Measurements from ENCODE around the gene TOR1AIP2.

- TF ChIP-seq POLR2A (IDR thresholded peaks at IDR 0.05) (no peak), CTCF (IDR thresholded peaks at IDR 0.05) (no peak)
Measured at GRCh38 chr1:179814546-179814838, 63.1 kb downstream of the TOR1AIP2 start.
